Measurements from ENCODE around the gene HS1BP3.

HS1BP3 gene

DNA sequence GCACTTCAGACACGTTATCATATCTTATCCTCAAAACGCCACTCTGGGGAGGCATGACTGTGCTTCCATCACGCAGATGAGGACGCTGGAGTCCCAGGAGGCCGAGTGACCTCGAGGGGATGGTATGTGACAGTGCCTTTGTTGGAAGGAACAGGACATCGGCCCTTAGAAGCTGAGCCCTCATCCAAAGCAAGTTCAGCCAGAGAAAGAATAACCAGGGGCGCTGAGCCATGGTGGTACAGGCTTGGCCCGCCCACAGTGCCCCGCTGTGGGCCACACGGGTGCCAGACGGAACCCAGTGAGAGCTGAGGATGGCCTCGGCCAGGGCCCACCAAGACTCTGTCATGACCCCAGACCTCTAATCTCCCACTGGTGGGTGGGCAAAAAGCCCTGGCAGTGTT, 31.3 kb downstream of the HS1BP3 start:
- DNase-seq (ENCODE audit: extremely low read depth in 1 of 2, low read depth in 1 of 2) = no peak

DNA sequence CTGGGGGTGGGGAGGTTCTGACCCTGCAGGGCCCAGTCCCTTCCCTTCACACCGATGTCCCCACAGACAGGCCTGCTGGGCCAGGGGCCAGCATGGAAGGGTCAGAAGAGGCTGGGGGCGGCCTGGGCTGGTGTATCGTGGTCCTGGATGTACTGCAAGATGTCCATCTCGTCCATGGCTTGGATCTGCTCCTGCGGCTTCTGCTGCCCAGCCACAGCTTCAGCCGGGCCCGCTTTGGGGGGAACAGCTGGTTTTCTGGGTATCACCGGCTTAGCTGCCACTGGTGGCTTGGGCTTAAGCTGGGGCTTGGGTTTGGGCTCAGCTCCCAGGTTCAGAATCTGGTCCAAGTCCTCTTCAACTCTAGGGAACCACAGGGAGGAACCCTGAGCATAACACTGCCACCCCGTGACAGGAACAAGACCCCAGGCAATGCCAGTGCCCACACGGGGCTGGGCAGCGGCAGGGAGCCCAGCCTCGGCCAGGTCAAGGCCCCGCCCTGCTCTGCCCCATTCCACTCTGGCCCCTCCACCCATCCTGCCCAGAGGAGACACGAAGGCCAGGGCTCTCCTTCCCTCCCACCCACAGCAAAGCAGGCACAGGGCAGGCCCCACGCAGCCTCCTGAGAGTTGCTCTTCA, 31.9 kb downstream of the HS1BP3 start:
- no peak for DNase-seq (ENCODE audit: extremely low read depth in 1 of 2, low read depth in 1 of 2)

DNA sequence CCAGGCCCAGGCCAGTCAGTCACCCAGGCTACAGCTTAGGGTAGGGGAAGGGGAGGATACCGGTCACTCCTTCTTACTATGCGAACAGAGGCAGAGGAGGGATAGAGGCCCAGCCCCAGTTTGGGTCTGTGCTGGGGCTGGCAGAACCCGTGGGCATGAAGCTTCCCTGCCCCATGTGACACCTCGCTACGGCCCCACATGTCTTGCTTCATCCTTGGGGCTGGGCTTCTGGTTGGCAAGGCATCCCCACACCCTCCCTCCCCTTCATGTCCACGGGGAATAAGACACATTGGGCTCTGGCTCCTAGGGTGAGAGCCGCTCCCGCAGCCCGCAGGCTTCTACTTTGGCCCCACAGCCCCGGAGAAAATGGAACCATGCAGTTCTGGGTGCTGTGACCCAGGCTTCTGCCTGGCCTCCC, 32.4 kb downstream of the HS1BP3 start:
- DNase-seq (ENCODE audit: extremely low read depth in 1 of 2, low read depth in 1 of 2) = no peak

DNA sequence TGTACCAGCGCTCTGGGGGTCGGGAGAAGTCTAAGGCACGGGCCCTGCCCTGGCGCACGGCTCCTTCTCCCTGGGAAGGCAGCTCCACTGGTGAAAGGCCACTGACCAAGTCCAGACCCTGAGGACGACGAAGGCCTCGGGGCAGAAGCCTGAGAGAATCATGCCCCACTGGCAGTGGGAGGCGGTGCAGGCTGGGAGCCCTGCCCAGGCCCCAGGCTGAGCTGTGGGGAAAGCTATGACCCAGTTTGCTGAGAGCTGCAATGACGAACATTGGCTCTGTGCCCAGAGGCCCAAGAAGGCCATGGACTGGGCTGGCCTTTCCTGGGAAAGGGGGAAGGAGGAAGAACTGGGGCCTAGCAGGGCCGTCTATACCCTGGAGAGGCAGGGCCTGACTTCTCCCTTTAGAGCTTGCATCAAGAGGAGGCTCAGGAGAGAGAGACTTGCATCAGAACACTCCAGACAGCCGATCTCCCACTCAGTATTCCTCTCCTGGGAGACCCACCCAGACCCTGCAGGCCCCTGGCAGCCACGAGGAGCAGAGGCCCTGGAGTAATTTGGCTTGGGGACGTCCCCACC, 32.9 kb downstream of the HS1BP3 start:
- DNase-seq (ENCODE audit: extremely low read depth in 1 of 2, low read depth in 1 of 2) = no peak

DNA sequence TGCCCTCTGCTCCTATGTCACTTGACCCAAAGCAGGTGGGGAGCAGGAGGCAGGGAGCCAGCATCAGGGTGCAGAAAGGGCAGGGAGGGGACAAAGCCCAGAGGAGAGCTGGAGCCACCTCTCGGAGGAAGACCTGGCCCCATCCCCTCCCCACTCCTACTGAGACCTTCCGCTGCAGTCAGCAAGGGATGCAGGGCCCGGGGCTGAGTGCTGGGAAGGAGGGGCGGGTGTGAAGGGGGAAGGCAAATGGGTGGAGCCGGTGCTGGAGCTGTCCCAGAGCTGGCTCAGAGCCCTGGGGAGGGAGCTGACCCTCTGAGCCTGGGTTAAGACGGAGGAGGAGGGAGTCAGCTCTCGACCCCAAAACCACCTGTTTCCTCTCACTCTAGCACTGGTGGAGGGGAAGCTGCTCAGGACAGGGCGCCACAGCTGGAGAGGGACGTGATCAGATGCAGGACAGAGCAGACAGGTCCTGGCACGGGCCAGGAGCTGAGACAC, 33.8 kb downstream of the HS1BP3 start:
- no peak for DNase-seq (ENCODE audit: extremely low read depth in 1 of 2, low read depth in 1 of 2)

DNA sequence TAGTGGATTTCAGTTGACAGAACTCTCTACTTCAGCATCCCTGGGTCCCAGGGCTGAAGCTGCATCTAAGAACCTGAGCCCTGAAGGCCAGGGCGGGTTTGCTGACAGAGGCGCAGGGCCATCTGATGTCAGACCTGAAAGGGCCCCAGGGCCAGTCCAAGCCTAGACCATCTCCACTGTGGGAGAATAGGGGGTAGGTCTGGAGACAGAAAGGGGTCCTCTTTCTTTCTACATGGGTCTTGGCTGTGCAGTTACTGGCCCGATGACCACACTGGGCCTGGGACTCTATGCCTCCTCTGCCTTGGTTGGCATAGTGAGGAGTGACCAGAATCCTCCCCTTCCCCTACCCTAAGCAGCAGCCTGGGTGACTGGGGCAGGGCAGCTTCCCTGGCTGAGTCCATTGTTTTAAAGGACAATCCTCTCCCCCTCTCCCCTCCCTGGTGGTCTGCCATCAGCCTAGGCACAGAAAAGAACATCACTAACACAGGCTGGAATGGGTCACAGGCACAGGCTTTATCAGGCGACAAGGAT, 34.5 kb downstream of the HS1BP3 start:
- no peak for DNase-seq (ENCODE audit: extremely low read depth in 1 of 2, low read depth in 1 of 2)

DNA sequence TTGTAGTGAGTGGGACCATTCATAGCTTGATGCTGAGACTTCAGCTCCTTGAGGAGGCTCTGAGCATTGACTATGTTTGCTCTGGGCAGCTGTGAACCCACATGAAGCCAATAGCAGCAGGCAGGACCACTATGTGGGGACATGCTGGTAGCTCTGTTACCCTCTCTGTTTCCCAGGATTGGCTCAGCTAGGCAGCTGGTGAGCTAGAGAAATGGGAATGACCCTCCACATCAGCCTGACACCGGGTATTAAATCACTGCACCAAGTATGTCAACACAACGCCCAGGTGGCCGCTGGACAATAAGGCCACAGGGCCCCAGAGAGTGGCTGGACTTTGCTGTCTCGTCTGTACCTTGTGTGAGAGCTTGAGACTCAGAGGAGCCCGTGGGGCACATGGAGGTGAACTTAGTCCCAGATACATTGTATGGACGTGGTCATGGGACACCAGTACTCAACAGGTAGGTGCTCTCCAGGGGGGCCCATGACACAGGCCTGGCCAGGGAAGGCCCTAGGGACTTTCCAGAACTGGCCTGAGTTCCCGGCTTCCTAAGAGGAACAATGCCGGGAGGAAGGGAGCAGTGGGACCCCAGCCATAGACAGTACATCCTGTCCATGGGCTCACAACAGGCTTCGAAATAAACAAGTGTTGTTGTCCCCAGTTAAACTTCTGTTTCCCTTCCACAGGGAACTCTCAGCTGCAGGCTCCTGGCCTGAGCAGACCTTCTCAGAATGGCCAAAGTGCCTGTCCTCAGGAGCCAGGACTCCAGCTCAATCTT, 35.2 kb downstream of the HS1BP3 start:
- DNase-seq (ENCODE audit: extremely low read depth in 1 of 2, low read depth in 1 of 2) = no peak

DNA sequence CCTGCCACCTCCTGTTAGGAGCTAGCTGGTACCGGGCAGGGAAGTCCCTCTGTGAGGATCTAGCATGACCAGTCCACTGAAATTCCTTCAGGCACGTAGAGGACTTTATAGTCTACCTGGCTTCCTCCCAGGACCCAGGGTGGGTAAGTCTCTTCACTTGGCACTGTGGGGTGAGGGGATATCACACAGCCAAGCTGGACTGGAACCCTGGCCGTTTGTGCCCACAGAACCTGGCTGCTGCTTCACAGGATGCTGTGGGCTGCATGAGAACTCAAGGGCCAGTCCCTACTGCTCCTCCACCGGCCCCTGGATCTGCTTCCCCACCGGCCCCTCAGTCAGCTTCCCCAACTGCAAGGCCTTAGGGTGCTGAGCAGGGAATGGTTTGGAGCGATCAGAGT, 35.8 kb downstream of the HS1BP3 start:
- no peak for DNase-seq (ENCODE audit: extremely low read depth in 1 of 2, low read depth in 1 of 2)

- no peak for DNase-seq (ENCODE audit: extremely low read depth in 1 of 2, low read depth in 1 of 2)
Observed at GRCh38 chr2:20614201-20615067, 36.5 kb downstream of the HS1BP3 start.

DNA sequence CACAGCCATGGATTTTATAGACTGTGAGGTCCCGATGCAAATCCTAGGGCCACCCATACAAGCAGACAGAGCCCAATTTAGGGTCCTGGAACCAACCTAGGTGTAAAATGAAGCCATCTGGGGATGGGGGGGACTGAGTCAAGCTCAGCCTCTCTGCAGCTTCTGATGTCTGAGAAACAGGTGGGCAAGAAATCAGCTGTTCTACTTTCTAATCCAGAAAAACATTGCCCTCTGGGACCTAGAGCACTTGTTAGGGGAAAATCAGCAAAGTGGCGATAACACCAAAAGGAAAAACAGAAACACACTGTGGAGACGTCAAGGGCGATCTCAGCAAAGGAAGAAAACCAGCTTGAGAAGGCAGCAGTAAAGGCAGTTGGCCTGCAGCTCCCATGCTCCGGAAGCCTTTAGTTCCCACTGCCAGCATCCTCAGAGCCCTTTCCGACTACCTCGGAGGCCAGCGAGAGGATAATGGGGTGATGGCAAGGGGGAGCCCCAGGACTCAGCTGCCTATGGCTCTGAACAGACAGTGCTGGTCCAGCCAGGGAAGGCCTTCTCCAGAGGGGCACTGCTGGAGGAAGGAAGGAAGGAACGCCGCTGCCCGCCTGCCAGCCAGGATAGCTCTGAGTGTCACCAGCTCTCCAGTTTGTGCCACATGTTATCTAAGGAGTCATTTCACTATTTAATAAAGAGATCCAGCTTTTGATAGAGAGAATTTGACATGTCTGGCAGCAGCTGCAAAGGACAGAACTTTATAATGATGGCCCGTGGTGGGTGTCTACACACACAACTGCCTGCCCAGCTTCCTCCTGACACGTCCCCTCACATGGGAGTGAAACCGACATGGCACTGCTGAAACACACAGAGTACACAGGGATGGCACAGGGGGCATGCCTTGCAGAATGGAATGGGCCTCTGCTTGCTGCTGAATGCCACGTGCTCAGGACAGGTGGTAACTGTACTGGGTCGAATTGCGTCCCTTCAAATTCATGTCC, 37.7 kb downstream of the HS1BP3 start:
- no peak for DNase-seq (ENCODE audit: extremely low read depth in 1 of 2, low read depth in 1 of 2)

DNA sequence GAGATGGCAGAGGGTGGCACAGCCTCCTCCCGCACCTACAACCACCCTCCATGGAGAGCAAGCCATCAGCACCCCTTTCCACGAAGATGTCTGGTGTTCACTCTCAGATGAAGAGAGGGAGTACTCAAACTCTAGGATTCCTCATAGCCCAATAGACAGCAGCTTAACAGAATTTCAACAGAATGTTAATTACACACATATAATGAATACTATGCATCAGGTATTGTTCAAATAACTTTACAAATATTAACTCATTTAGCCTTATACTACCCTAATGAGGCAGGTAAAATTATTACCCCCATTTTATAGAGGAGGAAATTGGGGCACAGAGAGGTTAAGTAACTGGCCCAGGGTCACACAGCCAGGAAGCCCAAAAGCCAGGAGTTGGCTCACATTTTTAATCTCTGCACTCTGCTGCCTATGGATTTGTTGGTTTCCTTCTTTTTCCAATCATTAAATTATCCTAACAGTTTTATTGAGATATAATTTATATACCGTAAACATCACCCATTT, 39.0 kb downstream of the HS1BP3 start:
- DNase-seq (ENCODE audit: extremely low read depth in 1 of 2, low read depth in 1 of 2) = no peak

DNA sequence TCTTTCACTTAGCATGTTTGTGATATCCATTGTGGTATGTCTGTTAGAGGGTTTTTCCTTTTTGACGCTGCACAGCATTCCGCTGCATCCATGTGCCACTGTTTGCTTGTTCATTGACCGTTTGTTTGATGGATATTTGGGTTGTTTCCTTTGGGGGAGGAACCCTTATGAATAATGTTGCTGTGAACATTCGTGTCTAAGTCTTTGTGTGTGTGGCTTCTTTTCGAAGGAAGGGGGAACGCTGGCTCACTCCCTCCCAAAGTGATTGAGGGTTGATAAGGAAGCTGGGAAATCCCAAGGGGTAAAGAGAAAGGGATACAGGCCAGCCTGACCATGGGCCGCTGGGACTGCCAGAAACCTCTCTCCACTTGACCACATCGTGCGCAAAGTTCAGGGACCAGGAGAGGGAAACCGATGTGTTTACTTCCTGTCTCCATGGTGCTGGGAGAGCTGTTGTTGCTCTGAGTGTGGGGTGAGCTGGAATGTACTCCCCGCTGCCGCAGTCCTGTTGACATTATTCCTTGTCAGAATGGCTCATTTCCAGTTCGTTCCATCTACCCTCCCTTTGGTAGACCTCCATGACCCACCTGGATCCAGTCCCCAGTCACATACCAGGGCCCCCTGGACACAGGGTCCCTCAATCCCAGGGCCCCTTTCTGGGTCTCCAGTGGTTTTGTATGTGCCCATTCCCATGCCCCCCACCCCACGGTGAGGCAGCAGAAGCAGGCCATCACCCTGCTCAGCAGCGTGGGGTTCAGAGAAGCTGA, 39.6 kb downstream of the HS1BP3 start:
- DNase-seq (ENCODE audit: extremely low read depth in 1 of 2, low read depth in 1 of 2) = no peak

GRCh38 chr2:20609995-20610357, 40.9 kb downstream of the HS1BP3 start:
- no peak for DNase-seq (ENCODE audit: extremely low read depth in 1 of 2, low read depth in 1 of 2)

GRCh38 chr2:20609349-20609994, 41.4 kb downstream of the HS1BP3 start:
- DNase-seq (ENCODE audit: extremely low read depth in 1 of 2, low read depth in 1 of 2) = no peak

- no peak for DNase-seq (ENCODE audit: extremely low read depth in 1 of 2, low read depth in 1 of 2)
Observed at GRCh38 chr2:20608666-20609348, 42.1 kb downstream of the HS1BP3 start.

GRCh38 chr2:20607446-20607845, 43.5 kb downstream of the HS1BP3 start:
- DNase-seq (ENCODE audit: extremely low read depth in 1 of 2, low read depth in 1 of 2) = no peak

- no peak for DNase-seq (ENCODE audit: extremely low read depth in 1 of 2, low read depth in 1 of 2)
Observed at GRCh38 chr2:20606198-20606597, 44.7 kb downstream of the HS1BP3 start.

DNA sequence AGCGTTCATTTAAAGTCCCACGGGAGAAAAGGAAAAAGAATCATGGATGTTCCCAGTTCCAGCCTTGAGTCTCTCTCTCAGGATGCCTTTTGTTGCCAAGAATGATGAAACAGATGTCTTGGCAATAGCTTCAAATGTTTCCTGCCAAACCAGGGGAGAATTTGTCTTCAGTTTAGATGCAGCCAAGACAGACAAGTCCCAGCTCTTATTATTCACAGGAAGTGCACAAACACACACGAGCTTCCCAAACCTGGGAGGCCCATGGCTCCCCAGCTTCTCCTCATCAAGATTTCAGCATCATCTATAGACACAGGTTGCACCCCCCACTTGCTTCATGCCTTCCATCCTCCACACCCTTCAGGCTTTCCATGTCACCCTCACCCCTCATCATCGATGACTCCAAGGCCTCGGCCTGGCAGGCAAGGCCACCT, 45.9 kb downstream of the HS1BP3 start:
- no peak for DNase-seq (ENCODE audit: extremely low read depth in 1 of 2, low read depth in 1 of 2)

All from stimulated activated CD8-positive, alpha-beta memory T cell treated with anti-CD3 and anti-CD28 coated beads, Interleukin-7, amount 100 ng/mL, for 48 hours (primary cell).